Measurements from ENCODE around the gene RANBP17. TPM values are rescaled to one million over a fixed set of nuclear protein-coding genes. Genes with fewer than 3 reads are reported as not detected.
"Not testable (repeated sequence)": the region's sequence is repeated elsewhere in the genome, so short reads cannot be mapped to it uniquely, and the experiment has no call there.

The RANBP17 gene
- total and polyA plus RNA-seq, 3 experiments from 2014 or later = not detected

- no peak overlapping the region for H3K27ac Mint-ChIP-seq
- H3K36me3 Mint-ChIP-seq = no peaks in the 10 kb centered on the region
- DNase-seq = no peak
- no peaks in the 10 kb centered on the region for H3K27me3 Mint-ChIP-seq
- no peak overlapping the region for H3K27ac ChIP-seq (ENCODE audit: low read depth, low read length)
- H3K9me3 ChIP-seq (ENCODE audit: low read length) = no peaks in the 10 kb centered on the region
- H3K4me1 ChIP-seq (ENCODE audit: insufficient read depth, low read length) = no peaks in the 10 kb centered on the region
- ChIA-PET CTCF (no interaction called here), POLR2A (no interaction called here)
- no peaks in the 10 kb centered on the region for H3K27me3 ChIP-seq (ENCODE audit: insufficient read depth, low read length, poor library complexity, severe bottlenecking)
- no peaks in the 10 kb centered on the region for H3K36me3 ChIP-seq (ENCODE audit: insufficient read depth, low read length)
- no peak overlapping the region for H3K4me3 Mint-ChIP-seq
- H3K4me1 Mint-ChIP-seq = no peaks in the 10 kb centered on the region
- no peak overlapping the region for H3K4me3 ChIP-seq (ENCODE audit: low read length)
- H3K9me3 Mint-ChIP-seq = peaks cover 0 to 7% (median 4%) of the 10 kb centered on the region in 5 donors
Measured at GRCh38 chr5:170974461-170974860, 112.6 kb downstream of the RANBP17 start.

GRCh38 chr5:170980261-170980660 lies 118.4 kb downstream of the RANBP17 start:
- H3K36me3 ChIP-seq (ENCODE audit: insufficient read depth, low read length); H3K27ac Mint-ChIP-seq; H3K27me3 ChIP-seq (ENCODE audit: insufficient read depth, low read length, poor library complexity, severe bottlenecking); H3K4me3 ChIP-seq (ENCODE audit: low read length); H3K27ac ChIP-seq (ENCODE audit: low read depth, low read length); H3K4me1 Mint-ChIP-seq; H3K9me3 ChIP-seq (ENCODE audit: low read length); DNase-seq; H3K4me3 Mint-ChIP-seq; H3K4me1 ChIP-seq (ENCODE audit: insufficient read depth, low read length); POLR2A ChIA-PET; H3K36me3 Mint-ChIP-seq; CTCF ChIA-PET; H3K27me3 Mint-ChIP-seq: not testable (repeated sequence)
- H3K9me3 Mint-ChIP-seq = peaks cover 15 to 20% (median 18%) of the 10 kb centered on the region in 5 donors

- Mint-ChIP-seq H3K36me3 (no peaks in the 10 kb centered on the region), H3K9me3 (peaks cover 4 to 8% (median 7%) of the 10 kb centered on the region in 5 donors), H3K27me3 (peaks cover 0 to 2% of the 10 kb centered on the region in 2 donors), H3K4me1 (no peaks in the 10 kb centered on the region), H3K27ac (no peak overlapping the region), H3K4me3 (no peak overlapping the region)
- ChIA-PET POLR2A (no interaction called here), CTCF (no interaction called here)
- Histone ChIP-seq H3K4me1 (ENCODE audit: insufficient read depth, low read length) (no peaks in the 10 kb centered on the region), H3K9me3 (ENCODE audit: low read length) (no peaks in the 10 kb centered on the region), H3K4me3 (ENCODE audit: low read length) (no peak overlapping the region), H3K27me3 (ENCODE audit: insufficient read depth, low read length, poor library complexity, severe bottlenecking) (no peaks in the 10 kb centered on the region), H3K36me3 (ENCODE audit: insufficient read depth, low read length) (no peaks in the 10 kb centered on the region), H3K27ac (ENCODE audit: low read depth, low read length) (no peak overlapping the region)
- no peak for DNase-seq
Measured at GRCh38 chr5:170985486-170985885, 123.7 kb downstream of the RANBP17 start.

GRCh38 chr5:170986598-170986997 lies 124.8 kb downstream of the RANBP17 start:
- no peaks in the 10 kb centered on the region for H3K9me3 ChIP-seq (ENCODE audit: low read length)
- POLR2A ChIA-PET = no interaction called here
- H3K4me3 ChIP-seq (ENCODE audit: low read length) = no peak overlapping the region
- CTCF ChIA-PET = no interaction called here
- H3K4me3 Mint-ChIP-seq = no peak overlapping the region
- no peaks in the 10 kb centered on the region for H3K36me3 Mint-ChIP-seq
- H3K27me3 Mint-ChIP-seq = peaks cover 0 to 2% of the 10 kb centered on the region in 2 donors
- no peak overlapping the region for H3K27ac Mint-ChIP-seq
- DNase-seq = no peak
- no peaks in the 10 kb centered on the region for H3K36me3 ChIP-seq (ENCODE audit: insufficient read depth, low read length)
- no peaks in the 10 kb centered on the region for H3K27me3 ChIP-seq (ENCODE audit: insufficient read depth, low read length, poor library complexity, severe bottlenecking)
- H3K27ac ChIP-seq (ENCODE audit: low read depth, low read length) = no peak overlapping the region
- H3K4me1 ChIP-seq (ENCODE audit: insufficient read depth, low read length) = no peaks in the 10 kb centered on the region
- H3K9me3 Mint-ChIP-seq = peaks cover 0 to 4% (median under 1%) of the 10 kb centered on the region in 5 donors
- no peaks in the 10 kb centered on the region for H3K4me1 Mint-ChIP-seq

GRCh38 chr5:170993476-170993875 lies 131.7 kb downstream of the RANBP17 start:
- Mint-ChIP-seq H3K27ac (no peak overlapping the region), H3K27me3 (no peaks in the 10 kb centered on the region), H3K9me3 (no peaks in the 10 kb centered on the region), H3K36me3 (no peaks in the 10 kb centered on the region), H3K4me1 (no peaks in the 10 kb centered on the region), H3K4me3 (no peak overlapping the region)
- CTCF ChIA-PET = no interaction called here
- Histone ChIP-seq H3K27ac (ENCODE audit: low read depth, low read length) (no peak overlapping the region), H3K9me3 (ENCODE audit: low read length) (no peaks in the 10 kb centered on the region), H3K36me3 (ENCODE audit: insufficient read depth, low read length) (no peaks in the 10 kb centered on the region), H3K4me3 (ENCODE audit: low read length) (no peak overlapping the region), H3K27me3 (ENCODE audit: insufficient read depth, low read length, poor library complexity, severe bottlenecking) (no peaks in the 10 kb centered on the region), H3K4me1 (ENCODE audit: insufficient read depth, low read length) (no peaks in the 10 kb centered on the region)
- no peak for DNase-seq
- POLR2A ChIA-PET = no interaction called here

GRCh38 chr5:171010086-171010485 lies 148.3 kb downstream of the RANBP17 start:
- Histone ChIP-seq H3K27me3 (ENCODE audit: insufficient read depth, low read length, poor library complexity, severe bottlenecking) (no peaks in the 10 kb centered on the region), H3K9me3 (ENCODE audit: low read length) (no peaks in the 10 kb centered on the region), H3K4me1 (ENCODE audit: insufficient read depth, low read length) (no peaks in the 10 kb centered on the region), H3K27ac (ENCODE audit: low read depth, low read length) (no peak overlapping the region), H3K4me3 (ENCODE audit: low read length) (no peak overlapping the region), H3K36me3 (ENCODE audit: insufficient read depth, low read length) (no peaks in the 10 kb centered on the region)
- H3K9me3 Mint-ChIP-seq = peaks cover 0 to 6% (median 5%) of the 10 kb centered on the region in 5 donors
- no peaks in the 10 kb centered on the region for H3K4me1 Mint-ChIP-seq
- H3K4me3 Mint-ChIP-seq = no peak overlapping the region
- DNase-seq = no peak
- no peak overlapping the region for H3K27ac Mint-ChIP-seq
- ChIA-PET CTCF (no interaction called here), POLR2A (no interaction called here)
- no peaks in the 10 kb centered on the region for H3K27me3 Mint-ChIP-seq
- H3K36me3 Mint-ChIP-seq = no peaks in the 10 kb centered on the region

- no peak overlapping the region for H3K4me3 ChIP-seq (ENCODE audit: low read length)
- no peaks in the 10 kb centered on the region for H3K4me1 ChIP-seq (ENCODE audit: insufficient read depth, low read length)
- H3K9me3 Mint-ChIP-seq = peaks cover 0 to 6% (median 5%) of the 10 kb centered on the region in 5 donors
- POLR2A ChIA-PET = no interaction called here
- no peaks in the 10 kb centered on the region for H3K36me3 ChIP-seq (ENCODE audit: insufficient read depth, low read length)
- H3K27me3 ChIP-seq (ENCODE audit: insufficient read depth, low read length, poor library complexity, severe bottlenecking) = no peaks in the 10 kb centered on the region
- H3K4me3 Mint-ChIP-seq = no peak overlapping the region
- no peaks in the 10 kb centered on the region for H3K4me1 Mint-ChIP-seq
- no peaks in the 10 kb centered on the region for H3K9me3 ChIP-seq (ENCODE audit: low read length)
- CTCF ChIA-PET = no interaction called here
- H3K36me3 Mint-ChIP-seq = no peaks in the 10 kb centered on the region
- no peak overlapping the region for H3K27ac Mint-ChIP-seq
- H3K27ac ChIP-seq (ENCODE audit: low read depth, low read length) = no peak overlapping the region
- no peaks in the 10 kb centered on the region for H3K27me3 Mint-ChIP-seq
- no peak for DNase-seq
Measured at GRCh38 chr5:171010816-171011215, 149.0 kb downstream of the RANBP17 start.

- H3K4me1 Mint-ChIP-seq = no peaks in the 10 kb centered on the region
- H3K36me3 Mint-ChIP-seq = no peaks in the 10 kb centered on the region
- no peaks in the 10 kb centered on the region for H3K4me1 ChIP-seq (ENCODE audit: insufficient read depth, low read length)
- ChIA-PET POLR2A (no interaction called here), CTCF (no interaction called here)
- H3K27me3 Mint-ChIP-seq = no peaks in the 10 kb centered on the region
- H3K9me3 Mint-ChIP-seq = peaks cover 3 to 16% (median 4%) of the 10 kb centered on the region in 5 donors
- H3K9me3 ChIP-seq (ENCODE audit: low read length) = peaks cover 4% of the 10 kb centered on the region
- no peak overlapping the region for H3K27ac Mint-ChIP-seq
- H3K27me3 ChIP-seq (ENCODE audit: insufficient read depth, low read length, poor library complexity, severe bottlenecking) = no peaks in the 10 kb centered on the region
- no peak overlapping the region for H3K4me3 Mint-ChIP-seq
- no peak overlapping the region for H3K4me3 ChIP-seq (ENCODE audit: low read length)
- no peaks in the 10 kb centered on the region for H3K36me3 ChIP-seq (ENCODE audit: insufficient read depth, low read length)
- DNase-seq = no peak
- no peak overlapping the region for H3K27ac ChIP-seq (ENCODE audit: low read depth, low read length)
Measured at GRCh38 chr5:171023508-171023907, 161.7 kb downstream of the RANBP17 start.

GRCh38 chr5:171024084-171024483 lies 162.3 kb downstream of the RANBP17 start:
- H3K4me3 ChIP-seq (ENCODE audit: low read length) = no peak overlapping the region
- Mint-ChIP-seq H3K9me3 (peaks cover 3 to 16% (median 5%) of the 10 kb centered on the region in 5 donors), H3K4me1 (no peaks in the 10 kb centered on the region), H3K4me3 (no peak overlapping the region), H3K36me3 (no peaks in the 10 kb centered on the region), H3K27ac (no peak overlapping the region), H3K27me3 (no peaks in the 10 kb centered on the region)
- H3K27me3 ChIP-seq (ENCODE audit: insufficient read depth, low read length, poor library complexity, severe bottlenecking) = no peaks in the 10 kb centered on the region
- peaks cover 4% of the 10 kb centered on the region for H3K9me3 ChIP-seq (ENCODE audit: low read length)
- ChIA-PET CTCF (no interaction called here), POLR2A (no interaction called here)
- H3K27ac ChIP-seq (ENCODE audit: low read depth, low read length) = no peak overlapping the region
- H3K4me1 ChIP-seq (ENCODE audit: insufficient read depth, low read length) = no peaks in the 10 kb centered on the region
- H3K36me3 ChIP-seq (ENCODE audit: insufficient read depth, low read length) = no peaks in the 10 kb centered on the region
- no peak for DNase-seq

Data from CD8-positive, alpha-beta memory T cell (primary cell).